HEK293 (cell line): Measurements from ENCODE around the gene GRAMD4.

ENCODE experiments used
- ATF2 ChIP-seq: fragments of 450-650 bp; formaldehyde crosslinking; IDR thresholded peaks from 2 replicates; pipeline ENCODE4 v1.5.1; 2016; ENCODE audit warnings: missing biosample characterization, missing genetic modification characterization, low read depth
- BCL11A ChIP-seq: fragments of 450-650 bp; formaldehyde crosslinking; IDR thresholded peaks from 2 replicates; pipeline ENCODE4 v1.5.1; 2016; ENCODE audit warnings: low read depth, missing biosample characterization, missing genetic modification characterization
- CTCF ChIP-seq: fragments of 450-650 bp; formaldehyde crosslinking; IDR thresholded peaks from 2 replicates; pipeline ENCODE4 v1.5.1; 2016; ENCODE audit warnings: missing biosample characterization, missing genetic modification characterization
- HOXD13 ChIP-seq: sonication (generic); formaldehyde crosslinking; IDR thresholded peaks from 2 replicates; pipeline ENCODE4 v1.8.0; 2022; ENCODE audit warnings: missing genetic modification reagents, borderline replicate concordance
- OVOL3 ChIP-seq: fragments of 450-650 bp; formaldehyde crosslinking; IDR thresholded peaks from 2 replicates; pipeline ENCODE4 v1.5.1; 2016; ENCODE audit warnings: missing biosample characterization, missing genetic modification characterization
- ZBTB8A ChIP-seq: fragments of 450-650 bp; formaldehyde crosslinking; IDR thresholded peaks from 2 replicates; pipeline ENCODE4 v1.5.1; 2016; ENCODE audit warnings: missing biosample characterization, missing genetic modification characterization
- ZNF362 ChIP-seq: fragments of 450-650 bp; formaldehyde crosslinking; IDR thresholded peaks from 2 replicates; pipeline ENCODE4 v1.5.1; 2016; ENCODE audit warnings: missing biosample characterization, missing genetic modification characterization
- ZNF558 ChIP-seq: fragments of 450-650 bp; formaldehyde crosslinking; IDR thresholded peaks from 2 replicates; pipeline ENCODE4 v1.5.1; 2016; ENCODE audit warnings: missing biosample characterization, missing genetic modification characterization
- ZNF76 ChIP-seq: fragments of 450-650 bp; formaldehyde crosslinking; IDR thresholded peaks from 2 replicates; pipeline ENCODE4; 2016; ENCODE audit warnings: low read depth, missing biosample characterization, missing genetic modification characterization, borderline replicate concordance

GRCh38 chr22:46600273-46600796 is 19.9 kb upstream of the GRAMD4 start:
- TF ChIP-seq ZBTB8A (no peak), ZNF76 (tag by site-specific recombination) (no peak), CTCF (tag by site-specific recombination) (no peak), ATF2 (no peak), OVOL3 (no peak), ZNF362 (tag by site-specific recombination) (no peak), HOXD13 (CRISPR knock-in tag) (no peak), ZNF558 (tag by site-specific recombination) (no peak), BCL11A (tag by site-specific recombination) (no peak)
